PC-3 (cell line): ENCODE data around the gene NAV2. TPM values are rescaled to one million over a fixed set of nuclear protein-coding genes. Genes with fewer than 3 reads are reported as not detected.

Experiments used
- ATAC-seq: fragments of 200-7000 bp; cut with Tn5 transposase; 2 replicates; pipeline ENCODE4 v1.9.1; 2020; ENCODE audit warnings: mild to moderate bottlenecking, moderate library complexity
- BruUV-seq: library from RNA; stranded (reverse); fragments of 400-500 nt; replicated peaks from 2 replicates; lab custom pipeline; 2021; lab: Mats Ljungman, UMichigan
- CTCF ChIA-PET: fragments of 300-600 bp; sonication (Branson Sonifier 250); formaldehyde crosslinking; loops from one replicate; lab custom pipeline; 2022; ENCODE audit warnings: antibody characterized with exemption; lab: Charles Lee
- POLR2A ChIA-PET: fragments of 300-600 bp; sonication (Branson Sonifier 250); formaldehyde crosslinking; loops from one replicate; lab custom pipeline; 2022; ENCODE audit warnings: antibody characterized with exemption; ENCODE audit not compliant: unreplicated experiment; lab: Charles Lee
- DNase-seq: peaks from one replicate; pipeline ENCODE4 v3.0.0-alpha.2; 2015
- H2AFZ ChIP-seq: fragments of 300-600 bp; sonication (generic); 2 replicates; pipeline ENCODE4 v1.6.0; 2016; ENCODE audit warnings: antibody characterized with exemption, low read length
- H3F3A ChIP-seq: fragments of 300-600 bp; sonication (generic); one replicate; pipeline ENCODE4 v1.6.0; 2017; ENCODE audit warnings: antibody characterized with exemption, low read length, control low read depth, mild to moderate bottlenecking; ENCODE audit not compliant: unreplicated experiment
- H3K27ac ChIP-seq: fragments of 300-600 bp; sonication (generic); 2 replicates; pipeline ENCODE4 v1.5.1; 2016; ENCODE audit warnings: mild to moderate bottlenecking, low read length
- H3K27me3 ChIP-seq: fragments of 300-600 bp; sonication (generic); 2 replicates; pipeline ENCODE4 v1.6.1; 2016; ENCODE audit warnings: low read length, mixed read lengths
- H3K36me3 ChIP-seq: fragments of 300-600 bp; sonication (generic); 2 replicates; pipeline ENCODE4 v1.6.1; 2016; ENCODE audit warnings: low read depth, mixed run types, low read length, mixed read lengths
- H3K4me1 ChIP-seq: fragments of 300-600 bp; sonication (generic); 2 replicates; pipeline ENCODE4 v1.5.1; 2016; ENCODE audit warnings: low read length; ENCODE audit not compliant: insufficient read depth
- H3K4me2 ChIP-seq: fragments of 300-600 bp; sonication (generic); 2 replicates; pipeline ENCODE4 v1.6.0; 2016; ENCODE audit warnings: low read length
- H3K4me3 ChIP-seq: fragments of 300-600 bp; sonication (generic); 2 replicates; pipeline ENCODE4 v1.5.1; 2016; ENCODE audit warnings: mild to moderate bottlenecking, low read length, mixed read lengths
- H3K79me2 ChIP-seq: fragments of 300-600 bp; sonication (generic); 2 replicates; pipeline ENCODE4 v1.6.1; 2017; ENCODE audit warnings: low read length, mixed read lengths
- H3K9ac ChIP-seq: fragments of 300-600 bp; sonication (generic); 2 replicates; pipeline ENCODE4 v1.6.0; 2016; ENCODE audit warnings: mild to moderate bottlenecking, low read length
- H3K9me2 ChIP-seq: fragments of 300-600 bp; sonication (generic); replicated peaks from 2 replicates; pipeline ENCODE4 v1.6.1; 2016; ENCODE audit warnings: mixed run types, low read length, mixed read lengths
- H3K9me3 ChIP-seq: fragments of 300-600 bp; sonication (generic); 2 replicates; pipeline ENCODE4 v1.6.1; 2016; ENCODE audit warnings: low read length, mixed read lengths
- H4K20me1 ChIP-seq: fragments of 300-600 bp; sonication (generic); 2 replicates; pipeline ENCODE4 v1.6.1; 2016; ENCODE audit warnings: low read length, mixed read lengths
- EZH2 ChIP-seq: fragments of 300-600 bp; sonication (generic); IDR thresholded peaks from one replicate; pipeline ENCODE4 v1.6.1; 2017; ENCODE audit warnings: antibody characterized with exemption, mild to moderate bottlenecking, low read length; ENCODE audit not compliant: unreplicated experiment
- EZH2phosphoT487 ChIP-seq: fragments of 300-600 bp; sonication (generic); IDR thresholded peaks from 2 replicates; pipeline ENCODE4 v1.6.1; 2018; ENCODE audit warnings: mild to moderate bottlenecking, antibody characterized with exemption, low read length, borderline replicate concordance
- intact Hi-C: fragments of 100-400 bp; cut with micrococcal nuclease; formaldehyde crosslinking; loops from 2 replicates; pipeline ENCODE4 v1.9.0; 2023
- total RNA-seq: library from RNA; depleted of rRNA; stranded (reverse); fragments of >200 nt; gene quantifications from 2 replicates; pipeline ENCODE4 v1.2.3, GENCODE V29; 2014
- TF ChIP-seq, protein P1 (sequence below): fragments of 300-600 bp; sonication (generic); conservative IDR thresholded peaks from 2 replicates; pipeline ENCODE4 v1.5.1; 2017; ENCODE audit warnings: antibody characterized with exemption, low read depth, mild to moderate bottlenecking, low read length

Gene NAV2
- total RNA-seq, 1 experiment from 2014 or later: 10.4 TPM

DNA sequence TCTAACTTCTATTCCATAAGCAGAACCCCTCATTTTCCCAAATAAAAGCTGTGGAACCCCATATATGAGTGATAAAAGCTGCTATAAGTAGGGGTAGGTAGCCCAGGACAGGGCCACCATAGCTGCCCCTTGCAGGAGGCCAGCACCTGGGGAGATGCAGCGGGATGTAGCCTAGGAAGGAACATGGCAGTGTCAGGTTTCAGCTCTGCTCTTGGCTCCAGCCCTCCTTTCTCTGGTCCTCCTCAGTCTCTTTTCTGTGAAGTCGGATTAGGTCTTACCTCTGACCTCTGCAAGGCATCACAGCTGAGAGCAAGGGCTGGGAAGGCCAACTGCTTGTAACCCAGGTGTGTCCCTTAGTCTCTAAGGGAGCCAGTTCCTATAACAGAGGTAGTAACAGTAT, 135.6 kb downstream of the NAV2 start:
- no peak overlapping the region for H3K4me3 ChIP-seq
- no peak overlapping the region for H3K4me2 ChIP-seq
- H3K9me3 ChIP-seq: no peaks in the 10 kb centered on the region
- no peaks in the 10 kb centered on the region for H3K9me2 ChIP-seq
- no peak for DNase-seq
- POLR2A ChIA-PET: no interaction called here
- H3K9ac ChIP-seq: no peak overlapping the region
- H3F3A ChIP-seq: no peaks in the 10 kb centered on the region
- H3K79me2 ChIP-seq: no peaks in the 10 kb centered on the region
- H3K4me1 ChIP-seq: peaks cover 23% of the 10 kb centered on the region
- CTCF ChIA-PET: no interaction called here
- no TSS peak for BruUV-seq
- no peak for ATAC-seq
- TF ChIP-seq EZH2phosphoT487 (no peak), EZH2 (no peak)
- TF ChIP-seq, protein P1, sequence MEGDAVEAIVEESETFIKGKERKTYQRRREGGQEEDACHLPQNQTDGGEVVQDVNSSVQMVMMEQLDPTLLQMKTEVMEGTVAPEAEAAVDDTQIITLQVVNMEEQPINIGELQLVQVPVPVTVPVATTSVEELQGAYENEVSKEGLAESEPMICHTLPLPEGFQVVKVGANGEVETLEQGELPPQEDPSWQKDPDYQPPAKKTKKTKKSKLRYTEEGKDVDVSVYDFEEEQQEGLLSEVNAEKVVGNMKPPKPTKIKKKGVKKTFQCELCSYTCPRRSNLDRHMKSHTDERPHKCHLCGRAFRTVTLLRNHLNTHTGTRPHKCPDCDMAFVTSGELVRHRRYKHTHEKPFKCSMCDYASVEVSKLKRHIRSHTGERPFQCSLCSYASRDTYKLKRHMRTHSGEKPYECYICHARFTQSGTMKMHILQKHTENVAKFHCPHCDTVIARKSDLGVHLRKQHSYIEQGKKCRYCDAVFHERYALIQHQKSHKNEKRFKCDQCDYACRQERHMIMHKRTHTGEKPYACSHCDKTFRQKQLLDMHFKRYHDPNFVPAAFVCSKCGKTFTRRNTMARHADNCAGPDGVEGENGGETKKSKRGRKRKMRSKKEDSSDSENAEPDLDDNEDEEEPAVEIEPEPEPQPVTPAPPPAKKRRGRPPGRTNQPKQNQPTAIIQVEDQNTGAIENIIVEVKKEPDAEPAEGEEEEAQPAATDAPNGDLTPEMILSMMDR: no peak
- intact Hi-C loops: no loop called here
- H4K20me1 ChIP-seq: no peaks in the 10 kb centered on the region
- no peaks in the 10 kb centered on the region; the same call in 1 of the 2 replicates for H3K36me3 ChIP-seq
- H2AFZ ChIP-seq: no peak overlapping the region
- no peak overlapping the region for H3K27ac ChIP-seq
- H3K27me3 ChIP-seq: no peaks in the 10 kb centered on the region

DNA sequence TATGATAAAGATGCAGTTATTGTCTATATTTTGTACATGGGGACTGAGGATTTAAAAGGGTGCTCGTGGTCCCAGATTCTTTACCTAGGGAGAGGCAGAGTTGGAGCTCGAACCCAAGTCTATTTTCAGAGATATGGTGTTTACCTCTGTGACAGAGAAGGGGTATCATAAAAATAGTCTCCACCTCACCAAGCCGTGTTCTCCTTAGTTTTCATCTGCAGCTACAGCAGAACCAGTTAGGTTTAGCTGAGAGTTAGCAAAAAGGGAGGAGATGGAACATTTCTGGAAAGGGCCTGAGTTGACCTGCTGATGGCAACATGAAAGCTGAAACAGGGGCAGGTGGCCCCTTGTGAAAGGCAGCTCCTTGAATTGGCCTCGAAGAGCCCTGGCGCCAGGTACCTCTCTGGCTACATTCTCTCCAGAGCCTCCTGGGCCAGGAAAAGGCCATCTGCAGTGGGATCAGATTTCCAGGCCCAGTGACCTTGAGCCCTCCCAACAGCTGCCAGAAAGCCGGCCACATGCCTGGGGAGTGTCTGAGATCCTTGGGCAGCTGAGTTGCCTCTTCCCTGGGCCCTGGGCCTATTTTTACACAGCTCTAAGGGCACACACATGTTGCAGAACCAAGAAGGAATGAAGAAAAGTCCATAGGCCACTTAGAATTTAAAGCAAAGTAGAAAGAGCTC, 136.6 kb downstream of the NAV2 start:
- Histone ChIP-seq H3K36me3 (no peaks in the 10 kb centered on the region; the same call in 1 of the 2 replicates), H3K4me2 (no peak overlapping the region), H4K20me1 (no peaks in the 10 kb centered on the region), H3K4me1 (peaks cover 25% of the 10 kb centered on the region), H3K4me3 (no peak overlapping the region), H3K27me3 (no peaks in the 10 kb centered on the region), H3K9ac (no peak overlapping the region), H3F3A (no peaks in the 10 kb centered on the region), H3K79me2 (no peaks in the 10 kb centered on the region), H3K9me3 (no peaks in the 10 kb centered on the region), H3K9me2 (no peaks in the 10 kb centered on the region), H3K27ac (0 out of 2 replicates have a peak overlapping the region, but pooled peaks have one; percentile 4), H2AFZ (no peak overlapping the region)
- ChIA-PET POLR2A (no interaction called here), CTCF (no interaction called here)
- ATAC-seq (no peak), DNase-seq (no peak)
- no TSS peak for BruUV-seq
- no peak for TF ChIP-seq EZH2
- no peak for TF ChIP-seq EZH2phosphoT487
- TF ChIP-seq, protein P1: no peak
- intact Hi-C loops: no loop called here

DNA sequence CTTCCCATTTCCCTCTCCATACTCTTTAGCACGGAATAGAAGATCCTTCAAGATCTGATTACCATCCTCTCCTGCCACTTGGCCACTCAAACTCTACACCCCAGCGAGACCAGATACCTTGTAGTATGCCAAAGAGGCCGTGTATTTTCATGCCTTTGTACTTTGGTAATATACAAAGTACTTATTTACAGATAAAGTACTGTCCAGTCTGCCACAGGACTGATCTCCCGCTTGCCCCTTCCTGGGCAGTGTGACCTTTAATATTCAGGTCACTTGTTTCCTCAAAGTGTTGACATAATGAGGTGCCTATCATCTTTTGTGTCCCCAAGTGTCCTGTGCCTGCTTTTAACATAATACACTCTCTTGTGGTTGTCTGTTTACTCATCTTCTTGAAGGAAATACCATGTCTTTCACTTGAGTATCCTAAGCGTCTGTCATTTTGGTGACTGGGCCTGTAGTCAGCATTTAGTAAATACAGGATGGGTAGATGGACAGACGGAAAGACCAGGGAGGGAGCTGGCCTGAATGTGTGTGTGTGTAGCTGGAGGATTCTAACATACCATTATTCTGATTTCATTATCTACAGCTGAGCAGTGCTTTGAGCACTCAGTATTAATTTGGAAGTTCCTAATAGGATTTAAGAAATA, 137.4 kb downstream of the NAV2 start:
- no peaks in the 10 kb centered on the region for H3K79me2 ChIP-seq
- TF ChIP-seq, protein P1: no peak
- TF ChIP-seq EZH2phosphoT487: no peak
- TF ChIP-seq EZH2: no peak
- no peak overlapping the region for H2AFZ ChIP-seq
- H3K27me3 ChIP-seq: no peaks in the 10 kb centered on the region
- no peak overlapping the region for H3K4me3 ChIP-seq
- ATAC-seq (peak; percentile 86), DNase-seq (peak; percentile 72)
- no peaks in the 10 kb centered on the region; the same call in 1 of the 2 replicates for H3K36me3 ChIP-seq
- intact Hi-C loops: loop anchor here (5.0 kb wide), 1 partner anchor 42 kb away; no protein-coding TSS in a partner anchor
- H3K9me3 ChIP-seq: no peaks in the 10 kb centered on the region
- POLR2A ChIA-PET: no interaction called here
- no peaks in the 10 kb centered on the region for H4K20me1 ChIP-seq
- BruUV-seq: no TSS peak
- H3K9ac ChIP-seq: no peak overlapping the region
- CTCF ChIA-PET: no interaction called here
- 0 out of 2 replicates have a peak overlapping the region, but pooled peaks have one; percentile 4 for H3K27ac ChIP-seq
- H3K4me2 ChIP-seq: 0 out of 2 replicates have a peak overlapping the region, but pooled peaks have one; percentile 11
- H3F3A ChIP-seq: no peaks in the 10 kb centered on the region
- H3K9me2 ChIP-seq: no peaks in the 10 kb centered on the region
- peaks cover 25% of the 10 kb centered on the region for H3K4me1 ChIP-seq
